Smooth muscle cell (in vitro differentiated cells): ENCODE data around the gene PDE8B. TPM values are rescaled to one million over a fixed set of nuclear protein-coding genes. Genes with fewer than 3 reads are reported as not detected.
A peak's percentile ranks its signal among the peaks of the same experiment; 100 is the strongest.

Experiments
- DNase-seq: peaks from one replicate; lab custom pipeline; 2025; ENCODE audit not compliant: unreplicated experiment; lab: John Stamatoyannopoulos, UW
- H2AFZ ChIP-seq: fragments of 200-600 bp; sonication (generic); 2 replicates; pipeline ENCODE4 v1.6.0; 2016; ENCODE audit warnings: antibody characterized with exemption, low read depth, mild to moderate bottlenecking
- H3F3A ChIP-seq: fragments of 200-600 bp; sonication (generic); 2 replicates; pipeline ENCODE4 v1.6.0; 2017; ENCODE audit warnings: antibody characterized with exemption, low read depth
- H3K27ac ChIP-seq: fragments of 200-600 bp; sonication (generic); 2 replicates; pipeline ENCODE4 v1.5.1; 2016; ENCODE audit warnings: low read depth, mild to moderate bottlenecking
- H3K27me3 ChIP-seq: fragments of 200-600 bp; sonication (generic); 2 replicates; pipeline ENCODE4 v1.6.1; 2016; ENCODE audit warnings: low read depth, mild to moderate bottlenecking
- H3K36me3 ChIP-seq: fragments of 200-600 bp; sonication (generic); 2 replicates; pipeline ENCODE4 v1.5.1; 2016; ENCODE audit warnings: low read depth
- H3K4me1 ChIP-seq: fragments of 200-600 bp; sonication (generic); 2 replicates; pipeline ENCODE4 v1.5.1; 2016; ENCODE audit warnings: low read depth
- H3K4me2 ChIP-seq: fragments of 200-600 bp; sonication (generic); 2 replicates; pipeline ENCODE4 v1.6.0; 2016; ENCODE audit warnings: mild to moderate bottlenecking
- H3K4me3 ChIP-seq: fragments of 200-600 bp; sonication (generic); 2 replicates; pipeline ENCODE4 v1.5.1; 2016; ENCODE audit warnings: mild to moderate bottlenecking
- H3K79me2 ChIP-seq: fragments of 200-600 bp; sonication (generic); 2 replicates; pipeline ENCODE4 v1.6.0; 2016; ENCODE audit warnings: low read depth, mild to moderate bottlenecking
- H3K9ac ChIP-seq: fragments of 200-600 bp; sonication (generic); 2 replicates; pipeline ENCODE4 v1.6.0; 2016; ENCODE audit warnings: low read depth
- H3K9me3 ChIP-seq: fragments of 200-600 bp; sonication (generic); replicated peaks from 2 replicates; pipeline ENCODE4 v1.5.1; 2016; ENCODE audit warnings: low read depth
- H4K20me1 ChIP-seq: fragments of 200-600 bp; sonication (generic); 2 replicates; pipeline ENCODE4 v1.6.0; 2016; ENCODE audit warnings: low read depth
- CTCF ChIP-seq: fragments of 200-600 bp; sonication (generic); IDR thresholded peaks from 2 replicates; pipeline ENCODE4 v1.5.1; 2017; ENCODE audit warnings: borderline replicate concordance, mild to moderate bottlenecking, antibody characterized with exemption; ENCODE audit not compliant: insufficient read depth, poor library complexity, severe bottlenecking
- WGBS: methylation state at CpG from one replicate; pipeline ENCODE4 v1.1.7; 2016; ENCODE audit warnings: low lambda C conversion rate; 5-methylcytosine and 5-hydroxymethylcytosine counted together
- polyA plus RNA-seq: library from polyadenylated mRNA; unstranded; fragments of >200 nt; fragmentation: Nextera tagmentation; extraction: Ambion mirVana; gene quantifications from 2 replicates; pipeline ENCODE4 v1.2.1, GENCODE V29; 2016
- total RNA-seq: library from RNA; depleted of rRNA; stranded (reverse); fragments of >200 nt; gene quantifications from 2 replicates; pipeline ENCODE4 v1.2.3, GENCODE V29; 2014

The PDE8B gene, protein sequence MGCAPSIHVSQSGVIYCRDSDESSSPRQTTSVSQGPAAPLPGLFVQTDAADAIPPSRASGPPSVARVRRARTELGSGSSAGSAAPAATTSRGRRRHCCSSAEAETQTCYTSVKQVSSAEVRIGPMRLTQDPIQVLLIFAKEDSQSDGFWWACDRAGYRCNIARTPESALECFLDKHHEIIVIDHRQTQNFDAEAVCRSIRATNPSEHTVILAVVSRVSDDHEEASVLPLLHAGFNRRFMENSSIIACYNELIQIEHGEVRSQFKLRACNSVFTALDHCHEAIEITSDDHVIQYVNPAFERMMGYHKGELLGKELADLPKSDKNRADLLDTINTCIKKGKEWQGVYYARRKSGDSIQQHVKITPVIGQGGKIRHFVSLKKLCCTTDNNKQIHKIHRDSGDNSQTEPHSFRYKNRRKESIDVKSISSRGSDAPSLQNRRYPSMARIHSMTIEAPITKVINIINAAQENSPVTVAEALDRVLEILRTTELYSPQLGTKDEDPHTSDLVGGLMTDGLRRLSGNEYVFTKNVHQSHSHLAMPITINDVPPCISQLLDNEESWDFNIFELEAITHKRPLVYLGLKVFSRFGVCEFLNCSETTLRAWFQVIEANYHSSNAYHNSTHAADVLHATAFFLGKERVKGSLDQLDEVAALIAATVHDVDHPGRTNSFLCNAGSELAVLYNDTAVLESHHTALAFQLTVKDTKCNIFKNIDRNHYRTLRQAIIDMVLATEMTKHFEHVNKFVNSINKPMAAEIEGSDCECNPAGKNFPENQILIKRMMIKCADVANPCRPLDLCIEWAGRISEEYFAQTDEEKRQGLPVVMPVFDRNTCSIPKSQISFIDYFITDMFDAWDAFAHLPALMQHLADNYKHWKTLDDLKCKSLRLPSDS
- 0.09 and 0.13 TPM in 2 replicates for total RNA-seq
- 0.18 and 0.40 TPM in 2 replicates for polyA plus RNA-seq

GRCh38 chr5:77210091-77210963 is at the start of gene PDE8B:
Gene PDE8B, plus strand, starts transcription at chr5:77210680. Its CDS starts 246 bp downstream, at chr5:77210926.
- H3K27ac ChIP-seq = no peak within 1 kb of the TSS
- H3K4me1 ChIP-seq = peaks cover 8% of the 10 kb centered on the region
- no peak within 1 kb of the TSS for H3K9ac ChIP-seq
- peak within 1 kb of the TSS; percentile 49 for H3K4me3 ChIP-seq
- no peaks in the 10 kb centered on the region for H3K9me3 ChIP-seq
- no peaks in the 10 kb centered on the region for H3F3A ChIP-seq
- no peaks in the 10 kb centered on the region for H3K79me2 ChIP-seq
- WGBS = 3% methylated on average over 24 of the region's 110 CpGs
- no peak for TF ChIP-seq CTCF
- H2AFZ ChIP-seq = peak within 1 kb of the TSS; percentile 35
- peaks cover 85% of the 10 kb centered on the region for H3K27me3 ChIP-seq
- H3K36me3 ChIP-seq = no peaks in the 10 kb centered on the region
- peak within 1 kb of the TSS; percentile 90 for H3K4me2 ChIP-seq
- H4K20me1 ChIP-seq = no peaks in the 10 kb centered on the region
- DNase-seq = no peak

DNA sequence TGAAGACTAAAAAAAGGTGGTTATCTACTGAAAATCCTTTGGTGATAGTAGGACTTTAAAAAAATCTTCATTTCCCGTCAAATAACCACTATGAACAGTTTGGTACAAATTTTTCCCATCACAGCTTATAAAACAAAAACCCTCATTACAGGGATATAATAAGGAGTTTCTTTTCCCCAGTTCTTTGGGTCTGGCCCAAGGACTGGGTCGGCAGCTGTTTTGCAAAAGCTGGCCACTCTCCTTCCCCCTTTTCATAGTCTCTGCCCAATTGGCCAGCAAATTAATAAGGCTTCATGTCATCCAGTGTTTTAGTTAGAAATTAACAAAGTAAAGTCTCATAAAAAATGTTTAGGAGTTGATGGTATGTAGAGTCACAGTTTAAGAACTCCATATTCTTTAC is 47.0 kb upstream of the PDE8B start:
- Histone ChIP-seq H3K79me2 (no peaks in the 10 kb centered on the region), H3K9me3 (no peaks in the 10 kb centered on the region), H3K27ac (no peak overlapping the region), H3K36me3 (no peaks in the 10 kb centered on the region), H3K9ac (no peak overlapping the region), H3F3A (no peaks in the 10 kb centered on the region), H3K4me1 (peaks cover 3% of the 10 kb centered on the region), H3K4me2 (no peak overlapping the region), H2AFZ (no peak overlapping the region), H4K20me1 (no peaks in the 10 kb centered on the region), H3K4me3 (no peak overlapping the region), H3K27me3 (no peaks in the 10 kb centered on the region)
- DNase-seq = no peak
- WGBS = 94% methylated on average over 2 of the region's 2 CpGs
- TF ChIP-seq CTCF = no peak

DNA sequence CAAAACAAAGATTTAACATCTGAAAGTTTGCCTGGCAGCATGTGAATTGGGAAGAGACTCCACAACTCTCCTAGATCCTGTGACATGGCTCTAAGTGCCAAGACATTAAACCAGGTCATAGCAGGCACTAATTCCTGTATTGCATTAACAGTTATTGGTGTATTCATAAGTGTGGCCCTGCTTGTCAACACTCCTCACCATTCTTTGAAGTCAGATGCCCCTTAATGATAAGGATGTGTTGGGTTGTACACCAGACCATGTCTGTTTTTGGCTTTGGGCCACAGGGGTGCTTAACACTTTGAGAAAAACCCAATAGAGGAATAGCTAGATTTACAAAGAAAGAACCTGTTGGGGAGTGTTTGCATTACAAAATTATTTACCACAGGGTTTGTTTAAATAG is 43.4 kb upstream of the PDE8B start:
- H3K27me3 ChIP-seq = no peaks in the 10 kb centered on the region
- no peak for TF ChIP-seq CTCF
- no peak overlapping the region for H3K4me3 ChIP-seq
- peak overlapping the region; percentile 43 for H3K27ac ChIP-seq
- peaks cover 3% of the 10 kb centered on the region for H3K4me1 ChIP-seq
- H3K79me2 ChIP-seq = no peaks in the 10 kb centered on the region
- no peaks in the 10 kb centered on the region for H3K36me3 ChIP-seq
- H3F3A ChIP-seq = no peaks in the 10 kb centered on the region
- no peaks in the 10 kb centered on the region for H4K20me1 ChIP-seq
- H3K4me2 ChIP-seq = no peak overlapping the region
- no peaks in the 10 kb centered on the region for H3K9me3 ChIP-seq
- no peak overlapping the region for H2AFZ ChIP-seq
- DNase-seq = no peak
- no peak overlapping the region for H3K9ac ChIP-seq
